CD1c-positive myeloid dendritic cell (primary cell): ENCODE data around the gene ARPP19.
"Not testable (repeated sequence)": the region's sequence is repeated elsewhere in the genome, so short reads cannot be mapped to it uniquely, and the experiment has no call there.

Experiments
- DNase-seq: peaks from one replicate; pipeline ENCODE4 v3.0.0-alpha.2; 2016; ENCODE audit errors: extremely low spot score

Gene ARPP19, protein sequence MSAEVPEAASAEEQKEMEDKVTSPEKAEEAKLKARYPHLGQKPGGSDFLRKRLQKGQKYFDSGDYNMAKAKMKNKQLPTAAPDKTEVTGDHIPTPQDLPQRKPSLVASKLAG

DNA sequence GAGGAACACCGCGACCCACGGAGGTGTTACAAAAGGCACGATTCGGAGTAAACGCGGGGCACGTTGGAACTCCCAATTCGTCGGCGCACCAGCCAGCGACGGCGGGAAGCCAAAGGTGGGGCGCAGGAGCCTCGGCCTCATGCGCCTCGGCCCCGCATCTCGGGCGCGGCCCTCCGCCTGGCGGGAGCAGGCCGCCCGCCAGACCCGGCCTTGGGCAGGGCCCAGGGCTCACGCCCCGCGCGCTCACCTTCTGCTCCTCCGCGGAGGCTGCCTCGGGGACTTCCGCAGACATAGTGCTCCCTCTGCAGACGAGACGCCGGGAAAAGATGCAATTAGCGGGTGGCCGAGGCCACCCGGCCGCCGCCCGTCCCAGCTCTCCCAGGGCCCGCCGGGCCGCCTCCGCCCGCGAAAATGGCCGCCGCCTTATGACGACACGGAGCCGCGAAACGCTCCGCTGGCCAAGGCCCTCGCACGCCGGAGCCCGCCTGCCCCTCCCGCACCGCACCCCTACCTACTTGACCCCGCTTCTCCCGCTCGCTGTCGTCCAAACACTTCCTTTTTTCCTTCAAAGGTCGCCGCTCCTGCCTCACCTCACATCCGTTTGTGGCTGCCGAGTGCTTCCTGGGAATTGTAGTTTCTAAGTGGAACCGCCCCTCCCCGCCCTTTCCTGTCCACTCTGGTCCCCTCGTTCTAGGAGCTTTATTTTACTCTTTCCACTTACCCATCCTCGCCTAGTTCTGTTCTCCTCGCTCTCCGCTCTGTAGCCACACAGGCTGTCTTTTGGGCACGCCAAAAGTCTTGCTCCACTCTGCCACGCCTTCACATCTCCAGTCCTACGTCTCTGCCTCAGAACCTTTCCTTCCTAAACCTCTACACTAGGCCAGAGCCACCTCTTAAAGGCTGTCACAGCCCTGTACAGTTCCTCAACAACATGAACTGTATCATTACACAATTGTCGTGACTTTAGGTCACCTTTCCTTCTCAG lies at the start of gene ARPP19:
ARPP19 (minus strand) TSS at position 430 of the 985 bp plus-strand sequence; CDS start at position 292, 138 bp downstream.
- DNase-seq = peak; percentile 84

DNA sequence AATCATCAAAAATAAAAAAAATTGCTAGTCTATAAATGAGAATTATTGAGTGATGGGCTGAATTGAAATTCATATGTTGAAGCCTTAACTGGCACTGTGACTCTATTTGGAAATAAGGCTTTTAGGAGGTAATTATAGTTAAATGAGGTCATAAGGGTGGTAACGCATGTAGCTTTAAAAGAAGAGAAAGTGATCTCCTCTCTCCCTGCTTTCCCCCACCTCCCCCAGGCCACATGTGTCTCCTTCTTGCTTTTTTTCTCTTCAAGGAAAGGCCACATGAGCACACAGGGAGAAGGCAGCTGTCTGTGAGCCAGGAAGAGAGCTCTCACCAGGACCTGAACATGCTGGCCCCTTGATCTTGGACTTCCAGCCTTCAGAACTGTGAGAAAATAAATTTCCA lies 48.2 kb upstream of the ARPP19 start:
- DNase-seq = no peak

DNA sequence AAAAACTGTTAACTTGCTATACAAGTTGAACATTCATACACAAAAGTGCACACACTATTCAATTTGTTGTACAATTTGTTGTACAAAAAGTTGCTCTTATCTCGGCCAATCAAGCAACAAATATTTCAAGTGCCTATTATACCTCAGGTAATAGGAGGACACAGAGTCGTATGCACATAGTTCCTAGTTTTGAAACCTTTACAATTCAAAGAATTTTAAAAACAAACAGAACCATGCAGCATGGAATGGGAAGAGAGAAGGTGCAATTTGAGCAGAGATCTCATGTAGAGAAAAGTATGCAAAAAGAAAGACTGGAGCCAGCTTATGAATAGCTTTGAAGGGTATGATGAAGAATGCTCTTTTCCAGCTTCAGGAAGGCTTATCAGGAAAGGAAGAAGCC lies 46.5 kb upstream of the ARPP19 start:
- DNase-seq = no peak

DNA sequence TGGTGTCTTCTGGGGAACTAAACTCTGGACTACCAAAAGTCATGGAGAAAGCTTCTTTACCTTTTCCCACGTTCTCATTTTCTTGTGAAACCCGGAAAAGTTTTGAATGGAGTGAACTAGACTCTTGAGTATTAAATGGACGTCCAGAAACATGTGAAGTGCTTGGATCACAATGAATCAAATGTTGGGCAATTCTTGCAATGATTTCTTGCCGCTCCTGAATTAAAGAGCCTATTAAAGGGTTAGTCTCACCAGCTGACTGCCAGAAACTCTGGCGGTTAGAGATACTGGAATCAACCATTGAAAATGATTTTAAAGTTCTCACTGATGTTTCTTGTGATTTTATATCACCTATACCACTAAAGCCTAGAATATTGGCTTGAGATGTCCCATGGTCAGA lies 40.8 kb upstream of the ARPP19 start:
- DNase-seq = no peak

DNA sequence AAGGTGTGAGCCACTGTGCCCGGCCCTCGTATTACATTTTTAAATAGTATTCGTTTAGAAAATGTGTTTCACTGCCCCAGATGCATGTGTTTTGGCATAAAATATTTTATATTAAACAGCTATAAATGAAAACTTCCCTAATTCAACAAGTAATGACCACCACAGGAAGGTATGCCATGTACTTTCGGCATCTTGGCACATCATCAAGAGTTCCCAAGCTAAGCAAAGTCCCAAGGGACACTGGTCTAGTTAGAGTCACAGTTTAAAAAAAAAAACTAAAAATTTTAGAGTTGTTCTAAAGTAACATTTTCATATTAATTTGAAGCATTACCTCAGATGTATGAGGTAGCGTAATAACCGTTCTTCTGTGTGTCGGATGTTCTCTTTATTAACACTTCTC lies 15.6 kb upstream of the ARPP19 start:
- no peak for DNase-seq

DNA sequence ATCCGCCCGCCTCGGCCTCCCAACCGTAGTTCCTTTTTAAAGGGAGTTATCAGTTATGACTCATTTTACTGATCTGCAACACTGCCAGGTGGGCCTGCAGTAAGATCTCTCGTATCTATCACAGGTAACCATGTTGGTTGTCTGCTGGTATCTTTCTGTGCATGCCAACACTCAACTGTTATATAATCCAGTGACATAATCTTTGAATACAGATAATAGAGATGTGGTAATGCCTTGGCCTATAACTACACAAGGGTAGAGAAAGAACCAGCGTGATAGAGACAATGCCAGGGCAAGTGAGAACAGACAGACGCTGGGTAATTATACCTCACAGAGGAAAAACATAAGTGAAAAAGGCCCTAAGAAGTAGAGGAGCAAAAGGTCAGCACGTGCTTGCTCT lies 11.0 kb upstream of the ARPP19 start:
- no peak for DNase-seq

DNA sequence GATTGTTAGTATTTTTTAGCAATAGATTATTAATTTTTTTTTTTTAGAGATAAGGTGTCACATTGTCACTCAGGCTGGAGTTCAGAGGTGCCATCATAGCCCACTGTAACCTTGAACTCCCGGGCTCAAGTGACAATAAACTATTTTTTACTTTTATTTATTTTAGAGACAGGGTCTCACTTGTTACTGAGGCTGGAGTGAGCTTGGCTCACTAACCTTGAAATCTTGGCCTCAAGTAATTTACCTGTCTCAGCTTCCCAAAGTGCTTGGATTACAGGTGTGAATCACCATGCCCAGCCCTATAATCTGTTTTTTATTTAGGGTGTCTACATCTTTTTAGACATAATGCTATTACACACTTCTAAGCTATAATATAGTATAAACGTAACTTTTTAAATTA lies 7.9 kb upstream of the ARPP19 start:
- DNase-seq = no peak

DNA sequence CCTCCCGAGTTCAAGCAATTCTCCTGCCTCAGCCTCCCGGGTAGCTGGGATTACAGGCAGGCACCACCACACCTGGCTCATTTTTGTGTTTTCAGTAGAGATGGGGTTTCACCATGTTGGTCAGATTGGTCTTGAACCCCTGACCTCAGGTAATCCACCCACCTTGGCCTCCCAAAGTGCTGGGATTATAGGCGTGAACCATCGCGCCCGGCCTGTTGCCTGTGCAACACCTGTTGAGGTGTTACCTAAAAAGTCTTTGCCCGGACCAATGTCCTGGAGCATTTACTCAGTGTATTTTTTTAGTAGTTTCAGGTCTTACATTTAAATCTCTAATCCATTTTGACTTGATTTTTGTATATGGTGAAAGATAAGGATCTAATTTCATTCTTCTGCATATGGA lies 6.7 kb upstream of the ARPP19 start:
- DNase-seq = not testable (repeated sequence)

DNA sequence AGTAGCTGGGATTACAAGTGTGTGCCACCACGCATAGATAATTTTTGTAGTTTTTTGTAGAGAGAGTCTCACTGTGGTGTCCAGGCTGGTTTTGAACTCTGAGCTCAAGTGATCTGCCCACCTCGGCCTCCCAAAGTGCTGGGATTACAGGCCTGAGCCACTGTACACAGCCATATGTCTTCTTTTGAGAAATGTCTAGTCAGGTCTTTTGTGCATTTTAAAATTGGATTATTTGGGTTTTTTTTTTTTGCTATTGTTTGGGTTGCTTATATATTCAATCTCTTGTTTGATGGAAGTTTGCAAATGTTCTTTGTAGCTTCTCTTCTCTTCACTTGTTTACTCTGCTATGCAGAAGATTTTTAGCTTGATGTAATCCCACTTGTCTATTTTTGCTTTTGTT lies 6.2 kb upstream of the ARPP19 start:
- no peak for DNase-seq

DNA sequence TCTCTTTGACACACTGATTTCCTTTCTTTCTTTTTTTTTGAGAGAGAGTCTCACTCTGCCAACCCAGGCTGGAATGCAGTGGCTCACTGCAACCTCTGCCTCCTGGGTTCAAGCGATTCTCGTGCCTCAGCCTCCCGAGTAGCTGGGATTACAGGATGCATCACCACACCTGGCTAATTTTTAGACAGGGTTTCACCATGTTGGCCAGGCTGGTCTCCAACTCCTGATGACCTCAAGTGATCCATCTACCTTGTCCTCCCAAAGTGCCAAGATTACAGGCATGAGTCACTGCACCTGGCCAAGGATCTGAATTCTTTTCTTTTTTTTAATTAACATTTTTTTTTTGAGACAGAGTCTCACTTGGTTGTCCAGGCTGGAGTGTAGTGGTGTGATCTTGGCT lies 5.8 kb upstream of the ARPP19 start:
- DNase-seq = not testable (repeated sequence)

DNA sequence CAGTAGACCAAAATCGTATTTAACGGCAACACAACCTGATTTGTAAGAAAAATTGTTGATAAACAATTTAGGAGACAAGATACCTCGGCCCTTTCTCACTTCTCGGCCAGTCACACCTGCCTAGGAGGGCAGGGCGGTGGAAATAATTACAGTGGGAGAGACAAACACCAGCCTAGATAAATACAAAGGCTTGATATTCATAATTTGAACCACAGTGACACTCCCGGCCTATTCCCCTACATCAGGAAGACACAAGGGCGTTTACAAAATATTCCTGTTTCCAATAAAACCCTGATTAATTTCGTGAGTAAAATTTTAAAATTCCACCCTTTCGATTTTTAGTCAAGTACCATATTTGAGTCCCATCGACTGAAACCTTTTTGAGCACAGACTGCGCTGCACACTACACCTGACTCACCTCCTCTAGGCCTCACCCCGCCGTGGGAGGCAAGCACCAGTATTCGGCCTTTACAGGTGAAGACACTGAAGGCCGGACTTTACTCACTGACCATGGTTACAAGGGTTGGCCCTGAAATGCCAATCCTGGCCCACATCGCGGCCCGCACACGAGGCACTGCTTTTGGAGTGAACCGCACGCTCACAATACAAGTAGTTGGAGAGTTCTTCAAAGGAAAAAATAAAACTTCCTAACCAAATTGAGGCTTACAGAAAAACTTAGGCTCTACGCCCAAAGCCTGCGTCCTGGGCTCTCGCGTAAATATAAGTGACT lies 794 bp downstream of the ARPP19 start:
- no peak for DNase-seq

DNA sequence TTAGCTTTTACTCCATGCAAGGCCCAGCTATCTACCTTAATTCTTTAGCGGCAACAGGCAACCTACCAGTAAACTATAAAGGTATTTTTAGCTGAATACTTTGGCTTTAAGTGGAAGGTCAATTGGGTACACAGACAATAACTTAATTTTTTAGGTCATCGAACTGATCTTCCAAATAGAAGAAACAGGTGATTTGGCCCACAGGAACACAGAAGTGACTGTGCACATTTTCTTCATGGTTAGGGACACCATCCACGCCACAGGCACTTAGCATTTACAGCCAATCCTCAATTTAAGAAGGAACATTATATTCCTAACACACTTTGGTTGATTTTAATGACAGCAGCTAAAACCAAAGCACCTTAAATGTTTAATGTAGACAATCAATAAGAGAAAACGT lies 1.9 kb downstream of the ARPP19 start:
- DNase-seq = no peak

DNA sequence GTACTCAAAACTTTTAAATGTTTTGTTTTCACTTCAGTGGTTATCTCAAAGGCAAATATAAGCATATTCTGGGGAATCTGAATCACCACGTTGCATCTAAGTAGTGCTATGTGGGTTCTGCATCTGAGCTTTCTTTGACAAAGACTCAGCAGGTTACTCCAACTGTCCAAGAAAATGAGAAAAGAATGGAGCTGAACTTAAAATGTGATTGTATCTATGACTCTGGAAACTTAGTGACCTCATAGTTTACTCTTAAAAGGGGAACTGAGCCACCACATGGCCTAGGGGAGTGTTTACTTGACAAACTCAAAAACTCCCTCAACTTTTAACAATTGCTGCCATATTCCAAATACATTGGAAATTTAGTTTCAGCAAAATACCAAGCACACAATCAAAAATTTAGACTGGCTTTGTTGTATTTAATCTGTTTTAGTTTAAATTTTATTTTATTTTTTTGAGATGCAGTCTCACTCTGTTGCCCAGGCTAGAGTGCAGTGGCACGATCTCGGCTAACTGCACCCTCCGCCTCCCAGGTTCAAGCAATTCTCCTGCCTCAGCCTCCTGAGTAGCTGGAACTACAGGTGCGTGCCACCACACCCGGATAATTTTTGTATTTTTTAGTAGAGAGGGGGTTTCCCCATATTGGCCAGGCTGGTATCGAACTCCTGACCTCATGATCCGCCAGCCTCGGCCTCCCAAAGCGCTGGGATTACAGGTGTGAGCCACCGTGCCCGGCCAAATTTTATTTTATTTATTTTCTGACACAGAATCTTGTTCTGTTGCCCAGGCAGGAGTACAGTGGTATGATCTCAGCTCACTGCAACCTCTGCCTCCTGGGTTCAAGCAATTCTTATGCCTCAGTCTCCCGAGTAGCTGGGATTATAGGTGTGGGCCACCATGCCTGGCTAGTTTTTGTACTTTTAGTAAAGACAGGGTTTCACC lies 3.1 kb downstream of the ARPP19 start:
- peak; percentile 77 for DNase-seq

DNA sequence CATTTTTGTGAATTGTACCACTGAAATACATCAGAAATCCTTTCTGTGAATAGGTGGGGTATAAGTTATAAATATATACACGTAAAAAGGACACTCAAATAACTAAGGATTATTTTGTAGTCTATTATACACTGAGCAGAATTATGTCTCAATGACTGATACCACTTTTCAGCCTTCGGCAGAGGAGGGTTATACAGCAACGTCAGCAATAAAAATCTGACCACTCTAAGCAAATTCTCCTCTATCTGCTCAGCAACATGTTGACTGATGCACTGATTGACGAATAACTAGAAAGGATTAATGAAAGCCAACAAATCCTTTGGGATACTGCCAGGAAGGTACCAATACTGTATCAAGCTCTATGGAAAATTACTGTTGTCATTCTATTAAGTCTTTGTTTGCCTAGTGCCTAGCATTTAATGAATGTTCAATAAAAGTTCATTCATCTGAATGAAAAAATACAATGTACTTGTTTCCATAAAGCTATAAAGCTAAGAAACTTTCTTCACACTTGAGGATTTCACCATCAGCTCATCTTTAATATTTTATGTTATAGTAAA lies 5.2 kb downstream of the ARPP19 start:
- no peak for DNase-seq

DNA sequence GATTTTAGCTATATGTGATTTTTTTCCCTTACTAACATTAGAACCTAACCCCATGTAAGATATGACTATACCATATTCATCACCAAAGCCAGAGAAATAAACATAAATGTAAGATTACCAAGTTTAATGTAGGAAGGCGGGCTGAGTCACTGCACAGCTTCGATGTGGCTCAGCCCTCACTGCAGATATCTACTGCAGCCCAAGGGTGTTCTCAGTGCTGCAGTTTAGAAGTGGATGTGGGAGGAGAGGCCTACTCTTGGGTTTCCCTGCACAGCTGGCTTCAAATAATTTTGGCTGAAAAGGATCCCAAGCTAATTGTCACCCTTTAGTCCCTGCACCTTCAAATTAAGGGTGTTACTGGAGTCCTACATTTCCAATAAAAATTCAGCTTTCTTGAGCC lies 9.3 kb downstream of the ARPP19 start:
- no peak for DNase-seq

DNA sequence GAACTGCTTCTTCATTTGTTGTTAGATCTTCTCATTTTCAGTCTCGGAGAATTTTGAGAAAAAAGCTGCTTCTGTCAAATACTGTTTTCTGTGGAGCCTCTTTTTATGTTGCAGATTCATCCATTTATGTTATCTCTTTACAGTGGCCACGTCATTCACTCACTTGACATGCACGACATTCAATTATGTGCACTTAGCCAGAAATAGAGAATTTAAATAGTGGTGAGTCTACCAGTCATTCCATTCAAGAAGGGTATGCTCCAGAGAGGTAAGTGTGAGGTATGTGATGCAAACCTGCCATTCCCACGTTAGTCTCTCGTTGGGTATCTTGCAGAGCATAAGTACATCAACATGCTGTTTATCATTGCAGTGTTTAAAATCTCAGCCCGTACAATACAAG lies 9.8 kb downstream of the ARPP19 start:
- no peak for DNase-seq

DNA sequence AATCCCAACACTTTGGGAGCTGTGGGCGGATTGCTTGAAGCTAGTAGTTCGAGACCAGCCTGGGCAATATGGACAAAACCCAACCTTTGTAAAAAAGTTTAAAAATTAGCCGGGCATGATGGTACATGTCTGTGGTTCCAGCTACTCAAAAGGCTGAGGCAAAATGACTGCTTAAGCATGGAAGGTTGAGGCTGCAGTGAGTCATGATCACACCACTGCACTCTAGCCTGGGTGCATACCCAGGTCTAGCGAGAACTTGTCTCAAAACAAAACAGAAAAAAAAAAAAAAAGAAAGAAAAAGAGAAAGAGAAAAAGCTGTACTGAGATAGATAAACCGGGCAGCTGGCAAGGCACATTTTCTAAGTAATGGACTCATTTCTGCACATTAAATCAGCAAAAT lies 10.6 kb downstream of the ARPP19 start:
- DNase-seq = peak; percentile 16

DNA sequence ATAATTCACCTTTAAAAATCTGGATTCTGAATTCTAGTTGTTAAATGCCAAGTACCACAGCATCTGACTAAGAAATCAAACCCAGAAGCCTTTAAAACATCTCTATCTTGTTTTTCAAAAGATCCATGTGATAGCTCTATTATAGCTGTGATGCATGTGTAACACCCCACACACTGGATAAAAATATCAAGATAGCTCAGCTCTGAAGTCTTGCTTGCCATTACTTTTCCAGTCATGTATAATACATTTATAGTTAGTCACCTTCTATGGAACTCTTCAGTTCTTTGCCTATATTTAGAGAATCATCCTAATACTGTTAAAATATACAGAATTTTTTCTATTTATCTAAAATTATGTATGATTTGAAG lies 11.6 kb downstream of the ARPP19 start:
- DNase-seq = no peak

DNA sequence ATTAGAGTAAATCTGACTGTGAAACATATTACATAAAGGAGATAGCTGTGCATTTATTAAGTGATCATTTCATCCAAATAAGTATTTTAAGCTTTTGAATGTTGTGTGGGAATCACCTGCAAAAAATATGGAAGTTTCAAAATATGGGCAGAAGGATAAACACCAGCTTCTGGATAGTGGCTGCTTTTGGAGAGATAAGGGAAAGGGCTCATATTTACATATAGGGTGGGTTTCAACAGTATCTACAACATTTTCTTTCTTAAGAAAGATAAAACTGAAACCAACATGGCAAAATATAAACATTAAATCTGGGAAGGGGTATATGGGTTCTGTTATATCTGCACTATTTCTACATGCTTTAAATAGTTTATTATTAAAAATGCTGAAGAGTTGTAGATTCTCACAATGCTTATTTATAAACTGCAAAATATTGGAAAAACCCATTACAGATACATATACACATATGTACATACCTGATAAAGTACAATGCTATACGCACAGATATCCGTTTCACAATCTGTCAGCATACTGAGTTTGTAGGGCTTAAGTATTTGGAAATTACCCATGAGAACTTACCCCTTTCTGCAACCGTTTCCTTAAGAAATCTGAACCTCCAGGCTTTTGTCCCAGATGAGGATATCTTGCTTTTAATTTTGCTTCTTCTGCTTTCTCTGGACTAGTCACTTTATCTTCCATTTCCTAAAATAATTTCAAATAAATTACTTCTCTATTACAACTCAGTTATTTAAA lies 12.1 kb downstream of the ARPP19 start:
- peak; percentile 17 for DNase-seq

DNA sequence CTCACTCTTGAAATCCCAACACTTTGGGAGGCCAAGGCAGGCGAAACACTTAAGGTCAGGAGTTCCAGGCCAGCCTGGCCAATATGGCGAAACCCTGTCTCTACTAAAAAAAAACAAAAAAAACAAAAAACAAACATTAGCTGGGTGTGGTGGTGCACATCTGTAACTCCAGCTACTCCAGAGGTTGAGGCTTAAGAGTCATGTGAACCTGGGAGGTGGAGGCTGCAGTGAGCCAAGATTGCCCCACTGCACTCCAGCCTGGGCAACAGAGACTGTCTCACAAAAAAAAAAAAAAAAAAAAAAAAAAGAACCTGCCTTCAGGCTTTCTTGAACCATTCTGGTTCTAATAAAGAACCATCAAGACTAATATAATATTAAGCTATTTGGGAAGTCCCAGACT lies 16.5 kb downstream of the ARPP19 start:
- no peak for DNase-seq

DNA sequence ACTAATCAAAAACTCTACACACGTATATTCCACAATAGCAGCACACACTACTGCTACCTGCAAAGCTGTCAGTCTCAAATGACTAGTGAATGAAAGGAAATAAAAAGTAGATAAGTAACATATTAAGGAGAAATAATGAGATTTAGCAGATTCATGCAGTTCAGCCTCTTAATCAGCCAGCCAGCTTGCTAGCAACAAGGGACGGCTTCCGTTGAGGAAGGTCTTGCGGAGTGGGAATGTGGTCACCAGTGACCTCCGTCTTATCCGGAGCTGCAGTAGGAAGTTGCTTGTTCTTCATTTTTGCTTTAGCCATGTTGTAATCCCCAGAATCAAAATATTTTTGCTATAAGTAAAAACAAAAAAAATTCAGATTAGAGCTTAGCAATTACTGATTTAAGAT lies 17.1 kb downstream of the ARPP19 start:
- DNase-seq = peak; percentile 77
